Endometrial microvascular endothelial cells (primary cell): Measurements from ENCODE around the gene RHOH. TPM values are rescaled to one million over a fixed set of nuclear protein-coding genes. Genes with fewer than 3 reads are reported as not detected.

Source experiments
- in situ Hi-C: cut with HindIII; loops from 2 replicates; pipeline ENCODE4 v1.10.0; 2017; ENCODE audit warnings: low sequenced_read_pairs, low pct_unique_long_range_greater_than_20kb; ENCODE audit errors: inconsistent ontology term
- total RNA-seq: library from RNA; depleted of rRNA; stranded (reverse); fragments of >200 nt; gene quantifications from one replicate; pipeline ENCODE4 v1.2.3, GENCODE V29; 2015; ENCODE audit errors: inconsistent ontology term

RHOH gene
- total RNA-seq, 1 donor from 2014 or later: not detected

DNA sequence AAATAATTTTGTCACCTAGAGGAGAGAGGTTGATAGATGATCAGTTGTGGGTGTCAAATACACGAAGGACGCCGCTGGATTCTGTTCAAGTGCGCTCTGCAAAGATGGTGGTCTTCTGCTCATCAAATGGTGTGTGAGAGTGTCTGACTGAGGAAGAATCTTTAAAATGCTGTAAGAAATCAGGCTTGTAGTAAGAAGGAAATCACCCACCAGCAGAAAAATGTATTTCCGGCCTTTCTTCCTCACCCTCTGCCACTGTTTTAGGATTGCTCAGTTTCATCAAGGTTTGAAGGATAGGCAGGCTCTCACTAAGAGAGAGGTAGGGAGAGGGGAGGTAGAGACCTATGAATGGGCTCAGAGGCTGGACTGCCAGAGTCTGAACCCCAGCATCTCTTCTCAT is 28.7 kb downstream of the RHOH start:
- in situ Hi-C loops: no loop called here

DNA sequence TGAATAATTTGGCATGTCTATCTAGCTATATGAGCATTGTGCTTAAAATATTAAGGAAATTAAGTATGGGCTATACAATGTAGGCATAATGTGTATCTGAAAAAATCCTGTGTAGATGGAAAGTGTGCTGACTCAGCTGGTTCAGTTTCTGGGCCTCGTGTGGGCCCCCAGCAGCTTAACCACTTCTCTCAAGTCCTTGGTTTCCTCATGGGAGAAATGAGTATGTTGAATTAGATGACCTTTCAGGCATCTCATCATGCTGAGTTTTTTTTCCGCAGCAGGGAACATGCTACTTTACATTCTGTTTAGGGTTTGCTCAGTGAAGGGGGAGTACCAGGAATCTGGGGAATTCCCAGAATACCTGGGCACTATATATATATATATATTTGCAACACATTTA is 30.5 kb downstream of the RHOH start:
- in situ Hi-C loops: no loop called here

DNA sequence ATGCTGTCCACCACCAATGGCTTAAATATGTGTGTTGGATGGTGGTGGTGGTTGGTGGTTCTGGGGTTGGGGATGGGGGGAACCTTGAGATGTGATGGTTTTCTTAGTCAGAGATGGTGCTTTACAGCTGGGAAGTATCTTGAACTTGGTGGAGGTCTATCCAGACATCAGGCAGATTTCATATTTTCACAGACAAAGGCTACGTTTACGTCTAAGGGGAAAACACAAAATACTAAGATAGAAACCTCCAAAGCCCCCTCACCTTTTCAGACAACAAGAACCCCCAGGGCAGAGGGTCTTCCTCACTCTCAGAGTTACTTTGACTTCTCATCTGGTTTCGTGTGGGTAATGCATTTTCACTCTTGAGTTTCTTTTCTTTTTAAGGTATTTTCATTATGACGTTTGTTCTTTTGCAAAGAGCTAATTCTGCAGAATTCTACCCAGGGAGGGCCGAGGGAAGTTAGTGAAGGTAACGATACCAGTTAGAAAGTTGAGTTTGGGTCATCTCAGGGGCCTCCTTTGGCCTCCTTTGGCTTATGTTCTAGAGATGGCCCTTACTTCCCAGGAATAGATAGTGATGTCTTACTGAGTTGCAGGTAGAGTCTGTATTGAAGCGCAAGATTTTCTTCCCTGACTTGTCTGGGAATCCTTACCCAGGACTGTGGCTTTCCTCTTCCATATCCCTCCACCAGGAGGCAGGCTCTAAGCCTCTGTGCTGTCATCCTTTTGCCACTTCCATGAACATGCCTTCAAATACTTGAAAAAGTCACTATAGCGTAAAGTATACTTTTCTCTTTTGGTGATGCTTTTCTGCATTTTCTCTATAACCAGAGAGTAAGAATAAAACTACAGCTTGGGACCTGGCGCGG is 31.9 kb downstream of the RHOH start:
- in situ Hi-C loops: no loop called here

DNA sequence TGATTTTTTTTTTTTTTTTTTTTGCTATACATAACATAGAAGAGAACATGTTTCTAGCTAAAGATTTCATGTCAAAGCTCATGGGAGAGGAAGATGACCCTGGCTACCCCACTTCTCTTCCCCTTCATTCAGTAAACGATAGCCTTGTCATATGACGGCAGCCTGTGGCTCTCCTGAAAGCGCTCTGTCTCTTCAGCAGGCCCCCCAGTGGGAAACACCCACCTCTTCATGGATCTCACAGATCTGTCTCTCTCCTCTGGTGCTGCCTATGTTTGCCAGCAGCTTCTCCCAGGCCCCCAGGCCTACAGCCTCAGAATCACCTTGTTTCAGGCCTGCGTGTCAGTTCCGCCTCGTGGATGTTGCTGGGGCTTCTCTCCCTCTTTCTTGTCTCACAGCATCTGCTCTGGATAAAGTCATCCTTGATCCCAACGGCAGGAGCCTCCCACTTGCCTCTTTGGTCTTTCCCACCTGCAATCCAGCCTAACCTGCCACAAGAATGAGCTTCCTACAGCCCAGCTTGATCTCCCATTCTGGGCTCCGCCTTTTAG is 34.6 kb downstream of the RHOH start:
- in situ Hi-C loops: no loop called here

DNA sequence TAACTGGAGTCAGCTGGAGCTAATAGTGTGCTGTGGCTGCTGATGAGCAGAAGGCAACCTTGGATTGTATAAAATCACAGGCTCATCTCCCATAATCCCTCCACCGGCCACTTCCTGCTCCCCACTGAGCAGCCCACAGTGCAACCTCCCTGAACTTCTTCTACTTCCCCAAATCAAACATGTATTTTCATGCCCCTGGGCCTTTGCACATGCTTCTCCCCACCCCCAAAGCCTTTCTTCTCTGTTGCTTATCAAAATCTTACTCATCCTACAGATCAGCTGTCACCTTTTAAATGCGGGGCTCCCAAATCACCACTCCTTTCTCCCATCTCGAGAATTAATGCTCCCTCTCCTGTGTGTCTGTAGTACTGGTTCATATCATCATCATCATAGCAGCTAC is 35.8 kb downstream of the RHOH start:
- in situ Hi-C loops: no loop called here

DNA sequence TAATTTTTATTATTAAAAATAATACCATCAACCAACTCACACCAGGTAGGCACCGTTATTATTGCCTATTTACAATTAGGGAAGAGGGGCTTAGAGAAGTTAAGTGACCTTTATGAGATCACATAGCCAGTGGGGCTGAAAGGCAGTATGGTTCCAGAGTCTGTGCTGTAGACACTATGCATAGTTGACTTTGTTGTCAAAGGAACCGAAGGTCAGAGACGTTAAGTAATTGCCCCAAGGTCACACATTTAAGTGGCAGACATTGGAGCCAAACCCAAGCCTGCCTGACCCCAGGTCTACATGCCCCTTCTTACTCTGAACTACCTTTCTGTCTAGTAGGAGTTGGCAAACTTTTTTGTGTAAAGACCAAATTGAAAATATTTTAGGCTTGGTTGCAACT is 36.4 kb downstream of the RHOH start:
- in situ Hi-C loops: no loop called here

DNA sequence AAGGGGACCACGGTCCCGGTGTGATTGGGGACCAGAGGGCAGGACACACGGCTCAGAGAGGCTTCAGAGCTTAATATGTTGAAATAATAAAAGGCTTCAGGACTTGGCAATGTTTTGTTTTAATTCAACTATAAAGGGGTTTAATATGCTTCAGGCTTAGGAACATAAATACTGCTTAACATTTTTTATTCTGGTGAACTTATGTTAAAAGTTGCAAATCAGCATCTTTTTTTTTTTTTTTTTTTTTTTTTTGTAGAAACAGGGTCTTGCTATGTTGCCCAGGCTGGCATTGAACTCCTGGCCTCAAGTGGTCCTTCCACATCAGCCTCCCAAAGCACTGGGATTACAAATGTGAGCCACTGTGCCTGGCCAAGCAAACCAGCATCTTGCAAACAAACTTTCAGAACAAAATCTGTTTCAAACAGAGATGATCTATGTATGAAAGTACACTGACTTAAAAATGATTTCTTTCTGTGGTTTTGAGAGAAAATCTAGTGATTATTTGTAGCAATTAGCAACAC is 37.7 kb downstream of the RHOH start:
- in situ Hi-C loops: no loop called here

DNA sequence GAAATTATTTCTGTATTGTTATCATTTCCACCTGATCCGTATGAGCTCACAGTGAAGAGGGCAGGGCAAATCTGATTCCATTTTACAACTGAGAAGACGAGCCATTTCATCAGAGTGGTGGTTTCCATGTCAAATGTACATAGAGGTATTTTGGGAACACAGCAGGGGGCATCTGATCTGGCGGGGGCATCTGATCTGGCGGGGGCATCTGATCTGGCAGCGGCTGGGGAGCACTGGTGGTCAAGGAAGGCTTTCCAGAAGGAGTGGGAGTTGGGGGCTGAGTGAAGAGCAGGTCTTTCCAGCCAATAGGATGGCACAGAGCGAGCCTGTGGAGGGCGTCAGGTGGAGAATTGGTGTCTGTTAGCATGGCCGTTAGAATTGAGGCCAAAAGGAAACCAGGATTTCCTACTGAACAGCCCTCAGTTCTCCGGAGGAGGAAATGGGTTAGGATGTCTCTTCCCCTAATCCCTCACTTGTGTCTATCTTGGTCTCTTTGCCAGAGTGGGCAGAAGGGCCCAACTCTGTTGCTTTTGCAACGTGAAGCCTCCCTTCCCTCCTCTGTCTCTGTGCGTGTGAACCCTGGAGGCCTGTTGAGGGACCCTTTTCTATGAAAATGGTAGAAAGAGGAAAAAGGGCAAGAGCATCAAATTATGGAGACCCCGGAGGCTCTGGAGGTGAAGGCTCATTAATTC is 41.3 kb downstream of the RHOH start:
- in situ Hi-C loops: no loop called here

DNA sequence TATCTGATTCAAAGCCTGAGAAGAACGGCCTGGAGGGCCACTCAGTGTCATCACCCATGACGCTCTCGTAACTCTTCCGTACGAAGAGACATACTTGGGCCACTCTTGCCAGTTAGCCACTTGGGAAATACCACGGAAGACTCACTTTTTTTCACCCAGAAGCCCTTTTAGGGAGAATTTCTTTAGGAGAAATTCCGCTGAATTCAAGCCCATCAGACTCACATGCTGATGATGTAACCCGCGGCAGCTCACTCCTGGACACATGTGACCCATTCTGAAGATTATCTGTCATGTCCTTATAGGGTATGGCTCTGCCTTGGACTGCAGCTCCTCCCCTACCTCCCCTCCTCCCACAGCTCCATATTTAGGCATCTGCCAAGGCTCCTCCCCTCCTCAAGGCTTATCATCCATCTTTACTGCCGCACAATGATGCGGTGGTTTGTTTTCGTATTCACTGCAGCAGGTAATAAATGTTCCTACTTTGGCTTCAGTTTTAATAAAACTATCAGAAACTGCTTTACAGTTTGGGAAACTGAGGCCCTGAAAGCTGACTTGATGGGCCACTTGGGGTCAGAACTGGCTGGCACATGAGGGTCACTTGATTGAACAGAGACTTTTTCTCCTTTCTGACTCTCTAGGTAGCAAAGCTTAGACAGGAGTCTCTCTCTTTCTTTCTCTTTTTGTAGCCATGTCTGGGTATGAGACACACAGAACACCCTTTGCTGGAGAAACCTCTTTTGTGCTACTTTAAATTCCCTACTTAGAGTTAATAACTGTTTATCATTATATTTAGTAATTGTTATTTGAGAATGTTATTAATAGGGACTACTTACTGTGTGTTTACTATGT is 42.1 kb downstream of the RHOH start:
- in situ Hi-C loops: no loop called here

DNA sequence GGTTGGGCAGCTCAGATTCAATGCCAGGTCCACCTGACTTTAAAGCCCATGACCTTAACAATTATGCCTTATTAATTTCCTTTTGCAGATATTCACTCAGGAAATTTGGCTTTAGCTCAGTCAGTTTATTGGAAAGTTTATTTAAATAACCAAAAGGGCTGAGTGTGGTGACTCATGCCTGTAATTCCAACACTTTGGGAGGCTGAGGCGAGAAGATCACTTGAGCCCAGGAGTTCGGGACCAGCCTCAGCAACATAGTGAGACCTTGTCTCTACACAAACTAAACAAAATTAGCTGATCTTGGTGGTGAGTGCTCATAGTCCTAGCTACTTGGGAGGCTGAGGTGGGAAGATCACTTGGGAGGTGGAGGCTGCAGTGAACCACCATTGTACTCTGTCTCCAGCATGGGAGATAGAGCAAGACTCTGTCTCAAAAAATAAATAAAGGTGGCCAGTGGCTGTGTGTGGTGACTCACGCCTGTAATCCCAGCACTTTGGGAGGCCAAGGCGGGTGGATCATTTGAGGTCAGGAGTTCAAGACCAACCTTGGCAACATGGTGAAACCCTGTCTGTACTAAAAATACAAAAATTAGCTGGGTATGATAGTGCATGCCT is 43.3 kb downstream of the RHOH start:
- in situ Hi-C loops: no loop called here

DNA sequence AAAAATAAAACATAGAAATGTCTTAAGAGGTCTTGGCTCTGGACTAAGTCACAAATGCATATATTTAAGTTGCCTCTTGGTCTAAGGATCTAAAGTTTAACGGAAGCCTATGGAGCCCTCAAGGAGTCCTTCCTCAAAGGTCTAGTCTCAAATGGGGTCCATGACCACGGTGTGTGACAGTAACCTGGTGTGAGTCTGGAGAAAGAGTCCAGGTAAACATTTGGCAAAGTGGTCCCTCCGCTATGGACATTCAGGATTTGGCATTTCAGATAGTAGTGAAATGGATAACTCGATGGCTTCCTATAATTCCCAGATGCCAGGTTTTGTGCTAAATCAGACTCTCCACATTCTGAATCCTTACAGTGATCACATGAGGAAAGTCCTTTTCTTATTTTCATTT is 44.2 kb downstream of the RHOH start:
- in situ Hi-C loops: no loop called here

DNA sequence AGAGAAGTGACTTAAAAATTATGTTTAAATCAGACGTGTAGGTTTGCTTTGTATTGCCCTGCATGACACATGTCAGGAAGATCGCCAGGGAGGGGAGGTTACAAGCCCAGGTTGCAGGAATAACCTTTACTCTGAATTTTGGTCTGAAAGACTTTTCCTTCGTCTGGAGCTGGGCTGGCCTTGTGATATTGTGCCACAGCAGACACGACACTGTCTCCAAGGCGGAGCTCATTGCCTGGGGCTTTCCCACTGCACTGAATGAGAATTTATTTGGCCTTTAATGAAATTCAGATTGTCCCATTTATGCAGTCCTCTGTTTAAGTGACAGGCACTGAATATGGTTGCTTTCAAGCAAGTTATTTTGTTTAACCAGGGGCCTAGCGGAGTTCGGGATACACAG is 45.1 kb downstream of the RHOH start:
- in situ Hi-C loops: no loop called here

DNA sequence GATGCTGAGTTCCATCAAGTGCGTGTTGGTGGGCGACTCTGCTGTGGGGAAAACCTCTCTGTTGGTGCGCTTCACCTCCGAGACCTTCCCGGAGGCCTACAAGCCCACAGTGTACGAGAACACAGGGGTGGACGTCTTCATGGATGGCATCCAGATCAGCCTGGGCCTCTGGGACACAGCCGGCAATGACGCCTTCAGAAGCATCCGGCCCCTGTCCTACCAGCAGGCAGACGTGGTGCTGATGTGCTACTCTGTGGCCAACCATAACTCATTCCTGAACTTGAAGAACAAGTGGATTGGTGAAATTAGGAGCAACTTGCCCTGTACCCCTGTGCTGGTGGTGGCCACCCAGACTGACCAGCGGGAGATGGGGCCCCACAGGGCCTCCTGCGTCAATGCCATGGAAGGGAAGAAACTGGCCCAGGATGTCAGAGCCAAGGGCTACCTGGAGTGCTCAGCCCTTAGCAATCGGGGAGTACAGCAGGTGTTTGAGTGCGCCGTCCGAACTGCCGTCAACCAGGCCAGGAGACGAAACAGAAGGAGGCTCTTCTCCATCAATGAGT is 46.6 kb downstream of the RHOH start:
- in situ Hi-C loops: no loop called here

DNA sequence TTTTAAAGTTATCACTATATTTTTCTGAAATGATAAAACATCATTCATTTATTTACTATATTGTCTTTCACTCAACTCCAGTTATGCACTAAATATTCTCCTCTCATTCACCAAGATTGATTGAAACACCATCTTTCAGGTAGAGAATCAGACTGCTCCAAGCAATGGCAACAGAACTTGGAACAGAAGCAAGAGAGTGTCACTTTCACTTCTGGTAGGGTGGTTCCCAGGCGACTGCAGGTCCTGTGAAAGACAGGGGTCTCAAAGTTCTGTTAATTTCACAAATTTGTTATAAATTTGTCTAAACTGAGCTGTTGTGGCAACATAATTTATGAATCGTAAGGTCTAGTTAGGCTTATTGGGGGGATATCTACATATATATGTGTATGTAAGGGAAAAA is 47.8 kb downstream of the RHOH start:
- in situ Hi-C loops: no loop called here

DNA sequence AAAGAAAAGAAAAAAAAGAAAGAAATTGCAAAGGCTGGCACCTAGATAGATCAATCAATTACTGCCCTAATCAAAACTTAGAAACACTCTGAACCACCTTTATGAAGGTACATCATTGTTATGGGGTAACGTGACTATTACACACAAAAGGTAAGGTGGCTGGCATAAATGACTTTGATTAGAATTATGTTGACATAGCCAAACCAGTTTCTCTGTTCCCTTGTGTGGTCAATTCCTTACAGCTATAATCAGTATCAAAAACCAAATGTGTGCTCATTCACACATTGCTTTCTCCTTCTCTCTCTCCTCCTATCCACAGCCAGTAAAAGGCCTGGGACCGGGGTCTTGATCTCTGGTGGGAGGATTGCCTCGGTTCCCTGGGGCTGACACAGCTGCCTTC is 48.7 kb downstream of the RHOH start:
- in situ Hi-C loops: no loop called here

DNA sequence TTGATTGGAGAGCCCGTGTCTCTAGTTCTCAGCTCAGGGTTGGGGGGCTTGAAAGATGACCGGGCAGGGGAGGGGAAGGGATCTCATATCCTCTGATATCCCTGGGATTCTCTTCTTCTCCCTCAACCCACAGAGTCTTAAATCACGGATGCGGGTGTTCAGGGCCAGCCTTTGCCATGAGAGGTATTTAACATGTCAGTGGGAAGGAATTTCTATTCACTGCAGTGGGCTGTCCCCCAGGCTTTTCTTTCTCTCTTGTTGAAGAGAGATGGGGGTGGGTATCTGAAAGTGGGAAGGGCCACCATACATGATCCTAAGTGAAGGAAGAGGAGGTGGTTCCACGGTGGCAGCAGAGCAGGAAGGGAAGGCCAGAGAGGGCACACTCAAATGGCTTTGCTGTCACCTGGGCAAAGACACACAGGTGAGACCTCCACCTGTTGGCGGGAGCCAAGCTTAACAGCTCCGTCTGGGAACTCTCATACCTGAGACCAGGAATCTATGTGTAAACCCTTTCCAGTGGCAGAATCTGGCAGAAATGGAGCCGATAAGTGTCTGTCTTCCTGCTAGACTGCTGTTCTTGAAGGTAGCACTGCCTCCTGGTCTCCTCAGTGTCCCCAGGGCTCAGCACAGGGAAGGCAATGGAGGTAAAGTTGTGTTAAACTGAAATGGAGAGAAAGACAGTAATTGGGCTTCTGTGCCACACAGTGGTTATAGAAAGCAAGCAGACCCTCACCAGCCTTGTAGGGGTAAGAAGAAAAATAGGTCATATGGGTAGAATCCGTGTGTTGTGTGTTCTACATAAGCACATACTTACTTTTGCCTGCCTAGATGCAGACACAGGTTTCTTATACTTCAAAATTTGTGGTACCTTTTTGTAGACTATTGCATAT is 49.4 kb downstream of the RHOH start:
- in situ Hi-C loops: no loop called here

DNA sequence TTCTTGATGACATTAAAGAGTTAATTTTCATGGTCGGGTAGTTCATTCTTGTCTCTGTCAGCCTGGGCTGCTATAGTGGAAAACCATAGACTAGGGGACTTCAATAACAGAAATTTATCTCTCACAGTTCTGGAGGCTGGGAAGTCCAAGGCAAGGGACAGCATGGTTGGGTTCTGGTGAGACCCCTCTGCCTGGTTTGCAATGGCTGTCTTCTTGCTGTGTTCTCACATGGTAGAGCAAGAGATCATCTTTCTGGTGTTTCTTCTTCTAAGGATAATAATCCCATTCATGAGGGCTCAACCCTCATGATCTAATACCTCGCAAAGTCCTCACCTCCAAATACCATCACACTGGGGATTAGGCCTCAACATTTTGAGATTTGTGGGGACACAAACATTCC is 50.1 kb downstream of the RHOH start:
- in situ Hi-C loops: no loop called here

DNA sequence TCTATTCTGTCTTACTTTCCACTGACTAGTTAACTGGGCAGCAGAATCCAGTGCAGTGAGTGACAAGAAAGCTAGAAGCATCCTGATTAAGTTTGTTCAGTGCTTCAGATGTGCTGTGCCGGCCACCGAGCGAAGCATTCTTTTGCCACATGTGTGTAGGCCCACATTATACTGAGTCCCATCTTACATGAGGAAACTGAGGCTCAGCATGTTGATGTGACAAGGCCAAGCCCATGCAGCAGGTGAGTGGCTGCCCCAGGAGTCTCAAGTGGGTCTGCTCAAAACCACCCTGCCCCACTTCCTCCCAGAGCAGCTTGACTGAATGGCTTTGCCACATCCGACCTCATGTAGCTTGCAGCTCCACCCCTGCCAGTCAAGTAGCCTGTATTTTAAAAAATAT is 50.5 kb downstream of the RHOH start:
- in situ Hi-C loops: no loop called here
